CD4-positive, alpha-beta T cell treated with Interleukin-6 at 100 ng/mL for 8 hours (primary cell): ENCODE data around the gene GPN3.
"Not testable (repeated sequence)": the region's sequence is repeated elsewhere in the genome, so short reads cannot be mapped to it uniquely, and the experiment has no call there.

ENCODE experiments used
- DNase-seq: peaks from one replicate; pipeline ENCODE4 v3.0.0-alpha.2; 2020; ENCODE audit warnings: mixed read lengths, low spot score

GPN3 gene

GRCh38 chr12:110444455-110444854 is 23.6 kb downstream of the GPN3 start:
- no peak for DNase-seq

- DNase-seq, result no peak
Measured at GRCh38 chr12:110436231-110436630, 31.8 kb downstream of the GPN3 start.

GRCh38 chr12:110431957-110432587 is 36.0 kb downstream of the GPN3 start:
- no peak for DNase-seq

- DNase-seq, result not testable (repeated sequence)
Measured at GRCh38 chr12:110429676-110430075, 38.4 kb downstream of the GPN3 start.

- no peak for DNase-seq
Measured at GRCh38 chr12:110426406-110426805, 41.7 kb downstream of the GPN3 start.

GRCh38 chr12:110424237-110424636 is 43.8 kb downstream of the GPN3 start:
- no peak for DNase-seq

GRCh38 chr12:110421701-110422100 is 46.4 kb downstream of the GPN3 start:
- no peak for DNase-seq

GRCh38 chr12:110421159-110421661 is 46.8 kb downstream of the GPN3 start:
- DNase-seq, result no peak

- not testable (repeated sequence) for DNase-seq
Measured at GRCh38 chr12:110420644-110421043, 47.4 kb downstream of the GPN3 start.

- not testable (repeated sequence) for DNase-seq
Measured at GRCh38 chr12:110417113-110417512, 50.9 kb downstream of the GPN3 start.

GRCh38 chr12:110410086-110410485 is 58.0 kb downstream of the GPN3 start:
- not testable (repeated sequence) for DNase-seq

- DNase-seq, result not testable (repeated sequence)
Measured at GRCh38 chr12:110405126-110405662, 62.9 kb downstream of the GPN3 start.

- DNase-seq, result peak; percentile 78
Measured at GRCh38 chr12:110403976-110404682, 63.9 kb downstream of the GPN3 start.

GRCh38 chr12:110403146-110403975 is 64.7 kb downstream of the GPN3 start, which contains the start of gene ANAPC7:
Gene ANAPC7 (minus strand): TSS chr12:110403708. CDS start chr12:110403627, 81 bp downstream.
- DNase-seq, result peak; percentile 86
